HTR-8/SVneo (cell line): ENCODE results near the gene LYPD4.
A peak's percentile ranks its signal among the peaks of the same experiment; 100 is the strongest.
"Not testable (repeated sequence)": the region's sequence is repeated elsewhere in the genome, so short reads cannot be mapped to it uniquely, and the experiment has no call there.

ENCODE experiments used
- DNase-seq: peaks from one replicate; pipeline ENCODE4 v3.0.0; 2011; ENCODE audit warnings: low spot score, mixed read lengths; ENCODE audit not compliant: insufficient read length
- FAIRE-seq: peaks from 2 replicates; lab custom pipeline; 2011; peaks lifted over from hg19 to GRCh38; lab: Jason Lieb, UNC

Gene LYPD4

DNA sequence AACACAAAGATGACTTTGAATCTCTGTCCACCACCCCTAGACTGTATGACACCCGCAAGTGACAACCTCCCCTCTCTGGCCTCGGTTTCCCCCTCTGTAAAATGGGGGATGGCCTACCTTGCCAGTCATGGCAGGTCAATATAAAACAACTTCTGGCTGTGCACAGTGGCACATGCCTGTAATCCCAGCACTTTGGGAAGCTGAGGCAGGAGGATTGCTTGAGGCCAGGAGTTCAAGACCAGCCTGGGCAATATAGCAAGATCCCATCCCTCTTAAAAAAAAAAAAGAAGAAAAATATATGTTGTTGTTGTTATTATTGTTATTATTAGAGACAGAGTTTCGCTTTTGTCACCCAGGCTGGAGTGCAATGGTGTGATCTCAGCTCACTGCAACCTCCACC is 31.5 kb upstream of the LYPD4 start:
- FAIRE-seq, result not testable (repeated sequence)

GRCh38 chr19:41872775-41873647 is 28.5 kb upstream of the LYPD4 start:
- DNase-seq (peak; percentile 62), FAIRE-seq (no peak)

More for the DNA sequence above, 31.5 kb upstream of the LYPD4 start:
- not testable (repeated sequence) for DNase-seq

GRCh38 chr19:41872384-41872774 is 27.9 kb upstream of the LYPD4 start:
- no peak for FAIRE-seq
- DNase-seq, result no peak

DNA sequence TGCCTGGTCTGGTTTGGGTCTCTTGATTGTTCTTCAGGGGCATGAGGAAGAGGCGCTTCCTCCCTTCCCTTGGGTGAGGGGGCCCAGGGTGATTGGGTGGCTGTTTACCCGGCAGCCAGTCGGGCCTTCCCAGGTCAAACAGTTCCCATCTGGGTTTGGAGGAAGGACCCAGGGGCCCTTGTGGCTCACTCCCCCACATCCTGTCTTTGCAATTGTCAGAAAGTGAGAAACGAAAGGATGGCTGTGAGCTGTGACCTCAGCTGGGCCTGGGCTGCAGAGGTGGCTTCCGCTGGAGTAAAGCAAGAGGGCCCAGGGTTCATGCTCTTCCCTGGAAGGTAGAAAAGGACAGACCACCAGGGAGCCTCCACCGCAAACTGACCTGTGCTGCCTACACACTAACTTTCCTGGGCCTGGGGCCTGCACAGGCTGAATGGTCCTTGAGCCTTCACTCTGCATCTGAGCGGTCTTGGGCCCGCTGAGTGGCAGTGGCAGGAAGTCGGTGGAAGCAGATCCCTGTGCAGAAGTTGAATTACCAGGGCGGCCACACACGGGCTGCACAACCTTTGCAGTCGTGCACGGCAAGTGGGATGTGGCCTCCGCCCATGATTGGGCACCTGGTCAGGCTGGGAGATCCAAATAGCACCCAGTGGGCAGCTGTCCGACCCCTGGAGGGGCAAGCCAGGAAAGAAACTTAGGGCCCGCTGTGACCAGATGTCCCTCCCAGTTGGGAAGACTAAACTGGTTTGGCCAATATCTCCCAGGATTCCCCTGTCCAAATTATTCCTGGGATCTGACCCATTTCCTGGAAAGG is 27.3 kb upstream of the LYPD4 start:
- no peak for FAIRE-seq

DNA sequence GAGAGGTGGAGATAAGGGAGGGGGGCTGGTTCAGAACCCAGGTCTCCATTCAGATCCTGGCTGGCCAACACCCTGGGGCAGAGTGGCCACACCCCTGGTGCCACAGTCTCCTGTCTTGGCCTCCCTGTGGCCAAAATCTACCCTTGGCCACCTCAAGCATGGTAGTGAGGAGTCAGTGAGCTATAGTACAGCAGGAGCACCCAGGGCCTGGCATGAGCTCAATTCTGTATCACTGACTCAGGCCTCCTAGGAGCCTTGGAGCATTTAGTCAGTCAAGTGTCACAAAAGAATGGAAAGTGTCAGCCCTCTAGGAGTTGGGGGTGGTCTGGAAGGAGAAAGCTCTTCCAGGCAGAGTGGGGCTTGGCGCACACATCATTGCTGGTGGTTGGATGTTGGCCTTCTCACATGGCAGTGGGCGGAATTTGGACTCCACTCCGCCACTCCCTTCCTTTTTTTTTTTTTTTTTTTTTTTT is 26.0 kb upstream of the LYPD4 start:
- DNase-seq, result no peak
- no peak for FAIRE-seq

More for the DNA sequence above, 27.3 kb upstream of the LYPD4 start:
- DNase-seq, result no peak

DNA sequence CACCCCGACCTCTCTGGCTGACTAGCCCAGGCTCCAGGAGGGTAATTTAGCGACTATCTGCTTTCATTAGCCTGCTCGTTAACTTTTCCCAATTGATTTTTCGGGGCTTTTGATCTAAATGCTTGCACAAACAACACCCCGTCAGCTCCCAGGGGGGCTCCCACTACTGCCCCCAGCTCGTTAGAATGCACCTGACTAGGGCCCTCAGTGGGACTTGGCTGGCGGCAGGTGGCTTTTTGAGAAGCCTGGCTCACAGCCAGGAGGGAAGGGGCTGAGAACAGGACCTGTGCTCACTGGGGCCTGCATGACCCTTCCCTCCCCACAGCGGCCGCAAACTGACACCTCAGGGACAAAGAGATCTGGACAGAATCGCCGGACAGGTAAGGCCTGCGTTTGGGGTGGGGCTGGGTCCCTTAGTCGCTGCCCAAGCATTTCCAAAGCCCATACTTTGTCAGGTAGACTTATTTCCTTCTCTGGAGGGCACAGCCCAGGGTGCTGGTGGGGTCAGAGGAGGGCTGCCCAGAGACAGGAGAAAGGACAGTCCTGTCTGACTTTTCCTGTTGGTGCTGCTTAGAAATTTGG is 25.0 kb upstream of the LYPD4 start:
- FAIRE-seq (no peak), DNase-seq (no peak)

- DNase-seq (no peak), FAIRE-seq (no peak)
Observed at GRCh38 chr19:41868989-41869300, 24.5 kb upstream of the LYPD4 start.

GRCh38 chr19:41868120-41868988 is 23.9 kb upstream of the LYPD4 start:
- FAIRE-seq, result no peak
- DNase-seq, result no peak

DNA sequence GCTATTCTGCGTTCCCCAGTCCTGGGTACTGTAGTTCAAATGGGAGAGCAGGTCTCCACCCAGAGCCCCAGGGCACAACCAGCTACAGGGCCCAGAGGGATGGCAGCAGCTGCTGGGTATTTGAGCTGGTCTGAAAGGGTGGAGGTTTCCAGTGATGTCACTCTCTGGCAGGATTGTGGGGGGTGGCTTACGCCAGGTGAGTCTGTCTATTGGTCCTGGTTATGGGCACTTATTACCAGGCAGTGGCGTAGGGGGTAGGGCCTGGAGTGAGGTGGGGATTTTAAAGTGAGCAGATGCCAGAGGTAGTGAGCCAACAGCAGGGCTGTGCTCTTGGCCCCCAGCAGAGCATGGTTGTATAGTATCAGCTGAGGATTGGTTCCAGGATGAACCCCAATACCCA is 21.8 kb upstream of the LYPD4 start:
- FAIRE-seq (no peak), DNase-seq (no peak)

GRCh38 chr19:41864374-41864773 is 19.9 kb upstream of the LYPD4 start:
- DNase-seq (no peak), FAIRE-seq (no peak)

DNA sequence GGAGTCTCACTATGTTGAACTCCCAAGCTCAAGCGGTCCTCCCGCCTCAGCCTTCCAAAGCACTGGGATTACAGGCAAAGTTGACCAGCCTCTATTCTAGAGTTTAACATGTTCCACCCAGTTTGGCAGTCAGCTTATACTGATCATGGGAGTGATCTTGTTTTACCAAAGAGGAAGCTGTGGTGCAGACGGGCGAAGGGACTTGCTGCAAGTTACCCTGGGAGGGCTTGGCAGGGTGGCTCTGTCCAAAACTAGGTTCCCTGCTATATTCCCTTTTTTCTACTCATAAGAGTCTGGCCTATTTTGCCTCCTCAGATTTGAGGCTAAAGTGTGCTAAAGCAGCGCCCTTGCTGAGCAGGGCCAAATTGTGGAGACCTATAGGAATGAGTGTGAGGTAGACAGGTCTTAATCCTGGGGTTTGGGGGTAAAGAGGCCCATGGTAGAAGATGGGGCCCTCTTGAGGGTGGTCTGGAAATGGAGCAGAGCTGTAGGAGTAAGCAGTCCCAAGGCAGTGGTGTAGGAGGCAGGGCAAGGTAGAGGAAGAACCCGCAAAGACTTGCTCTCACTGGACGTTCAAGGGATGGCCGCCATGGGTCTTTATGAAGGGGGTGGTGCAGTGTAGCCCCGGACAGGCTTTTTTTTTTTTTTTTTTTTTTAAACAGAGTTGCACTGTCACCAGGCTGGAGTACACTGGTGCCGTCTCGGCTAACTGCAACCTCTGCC is 18.9 kb upstream of the LYPD4 start:
- DNase-seq (no peak), FAIRE-seq (no peak)

DNA sequence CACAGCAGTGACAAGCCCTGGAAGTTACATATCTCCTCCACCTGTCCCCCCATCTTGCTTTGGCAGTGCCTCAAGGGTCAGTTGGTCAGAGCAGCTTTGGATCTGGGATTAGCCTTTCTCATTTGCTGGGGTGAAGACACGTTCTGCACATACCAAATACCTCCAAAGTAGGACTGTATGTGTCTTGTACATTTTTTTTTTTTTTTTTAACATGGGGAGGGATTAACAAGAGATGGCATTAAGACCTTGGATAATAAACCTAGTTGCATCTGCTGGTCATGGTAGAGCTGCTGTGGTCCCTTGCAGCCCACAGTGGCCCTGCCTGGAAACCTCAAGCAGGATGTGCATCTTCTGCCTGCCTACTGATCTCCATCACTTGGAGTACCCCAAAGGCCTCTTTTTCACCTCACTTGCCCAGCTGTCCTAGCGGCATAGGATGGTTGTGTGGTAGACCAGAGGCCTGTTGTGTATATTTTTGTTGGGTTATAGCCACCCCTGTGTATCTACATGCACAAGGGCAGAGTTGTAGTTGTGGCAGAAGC is 18.0 kb upstream of the LYPD4 start:
- DNase-seq (no peak), FAIRE-seq (no peak)

- no peak for FAIRE-seq
- DNase-seq, result no peak
Observed at GRCh38 chr19:41861846-41862245, 17.4 kb upstream of the LYPD4 start.

DNA sequence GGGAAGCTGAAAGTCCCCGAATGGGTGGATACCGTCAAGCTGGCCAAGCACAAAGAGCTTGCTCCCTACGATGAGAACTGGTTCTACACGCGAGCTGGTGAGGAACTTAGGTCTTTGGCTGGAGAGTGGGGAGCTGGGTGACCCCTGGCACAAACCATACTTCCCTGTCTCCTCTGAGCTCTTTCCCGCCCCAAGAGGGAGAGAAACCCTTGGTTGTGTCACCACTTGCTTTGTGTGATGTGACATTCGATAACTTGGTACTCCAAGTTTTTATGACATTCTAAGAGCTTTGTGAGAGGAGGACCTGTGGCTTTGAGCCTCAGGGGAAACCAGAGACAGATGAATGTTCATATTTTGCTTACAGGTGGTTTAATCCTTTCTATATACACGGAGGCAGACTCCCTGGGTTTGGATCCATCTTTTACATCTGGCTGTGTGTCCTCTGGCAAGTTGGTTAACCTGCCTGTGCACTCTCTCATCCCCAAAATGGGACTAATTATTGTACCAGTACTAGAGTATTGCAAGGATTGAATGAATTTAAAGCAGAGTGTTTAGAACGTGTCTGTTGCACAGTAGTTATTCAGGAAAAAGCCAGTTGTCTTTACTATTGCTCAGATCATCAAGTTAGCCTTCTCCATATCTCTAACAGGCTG is 16.8 kb upstream of the LYPD4 start:
- no peak for FAIRE-seq

GRCh38 chr19:41860419-41861115 is 16.1 kb upstream of the LYPD4 start:
- FAIRE-seq (no peak), DNase-seq (no peak)

More for the DNA sequence above, 16.8 kb upstream of the LYPD4 start:
- DNase-seq, result no peak

GRCh38 chr19:41859618-41860418 is 15.3 kb upstream of the LYPD4 start, which contains the start of gene RPS19:
TSS of gene RPS19 (plus strand) at chr19:41860255. CDS start at chr19:41860775, 520 bp downstream.
- DNase-seq (peak; percentile 94), FAIRE-seq (peak; percentile 98)

DNA sequence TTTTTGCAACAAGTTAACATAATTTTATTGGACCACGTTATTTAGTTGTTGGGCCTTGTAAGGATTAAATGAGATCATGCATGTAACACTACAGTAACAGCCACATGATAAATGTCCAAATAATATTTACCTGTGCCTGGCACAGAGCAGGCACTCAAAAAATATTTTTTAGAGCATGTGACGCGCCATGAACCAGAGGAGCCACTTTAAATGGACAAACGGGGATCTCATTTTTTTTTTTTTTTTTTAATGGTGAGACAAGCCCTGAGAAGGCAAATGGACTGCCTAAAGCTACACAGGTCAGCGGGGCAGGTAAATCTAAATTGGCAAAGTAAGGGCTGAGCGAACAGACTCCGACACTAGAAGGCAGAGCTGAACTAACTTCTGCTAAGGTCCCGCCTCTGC is 14.7 kb upstream of the LYPD4 start:
- FAIRE-seq, result no peak
- no peak for DNase-seq
